Measurements from ENCODE around the gene GSDME. TPM values are rescaled to one million over a fixed set of nuclear protein-coding genes. Genes with fewer than 3 reads are reported as not detected.

The GSDME gene
- total RNA-seq, 6 donors from 2014 or later = 3.8 to 41.9 (median 7.5) TPM

- H3K27ac ChIP-seq = no peak overlapping the region
- no peaks in the 10 kb centered on the region for H3K27me3 ChIP-seq
- H3K4me3 ChIP-seq = no peak overlapping the region
- DNase-seq (no peak), ATAC-seq (ENCODE audit: low FRiP score in 2 of 2) (peak in 1 of 2 donors; percentile 26)
- H3K36me3 ChIP-seq = no peaks in the 10 kb centered on the region
- TF ChIP-seq POLR2A (IDR thresholded peaks at IDR 0.05) (no peak), POLR2AphosphoS5 (IDR thresholded peaks at IDR 0.05) (no peak), EP300 (IDR thresholded peaks at IDR 0.05) (no peak)
- TF ChIP-seq, protein P1, sequence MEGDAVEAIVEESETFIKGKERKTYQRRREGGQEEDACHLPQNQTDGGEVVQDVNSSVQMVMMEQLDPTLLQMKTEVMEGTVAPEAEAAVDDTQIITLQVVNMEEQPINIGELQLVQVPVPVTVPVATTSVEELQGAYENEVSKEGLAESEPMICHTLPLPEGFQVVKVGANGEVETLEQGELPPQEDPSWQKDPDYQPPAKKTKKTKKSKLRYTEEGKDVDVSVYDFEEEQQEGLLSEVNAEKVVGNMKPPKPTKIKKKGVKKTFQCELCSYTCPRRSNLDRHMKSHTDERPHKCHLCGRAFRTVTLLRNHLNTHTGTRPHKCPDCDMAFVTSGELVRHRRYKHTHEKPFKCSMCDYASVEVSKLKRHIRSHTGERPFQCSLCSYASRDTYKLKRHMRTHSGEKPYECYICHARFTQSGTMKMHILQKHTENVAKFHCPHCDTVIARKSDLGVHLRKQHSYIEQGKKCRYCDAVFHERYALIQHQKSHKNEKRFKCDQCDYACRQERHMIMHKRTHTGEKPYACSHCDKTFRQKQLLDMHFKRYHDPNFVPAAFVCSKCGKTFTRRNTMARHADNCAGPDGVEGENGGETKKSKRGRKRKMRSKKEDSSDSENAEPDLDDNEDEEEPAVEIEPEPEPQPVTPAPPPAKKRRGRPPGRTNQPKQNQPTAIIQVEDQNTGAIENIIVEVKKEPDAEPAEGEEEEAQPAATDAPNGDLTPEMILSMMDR (IDR thresholded peaks at IDR 0.05) = no peak
- 89 to 90% methylated on average over 9 of the region's 9 CpGs for WGBS, 2 donors
- no peaks in the 10 kb centered on the region for H3K4me1 ChIP-seq
- no peaks in the 10 kb centered on the region for H3K9me3 ChIP-seq
These were observed 40.6 kb downstream of the GSDME start for GRCh38 chr7:24716480-24717246.

DNA sequence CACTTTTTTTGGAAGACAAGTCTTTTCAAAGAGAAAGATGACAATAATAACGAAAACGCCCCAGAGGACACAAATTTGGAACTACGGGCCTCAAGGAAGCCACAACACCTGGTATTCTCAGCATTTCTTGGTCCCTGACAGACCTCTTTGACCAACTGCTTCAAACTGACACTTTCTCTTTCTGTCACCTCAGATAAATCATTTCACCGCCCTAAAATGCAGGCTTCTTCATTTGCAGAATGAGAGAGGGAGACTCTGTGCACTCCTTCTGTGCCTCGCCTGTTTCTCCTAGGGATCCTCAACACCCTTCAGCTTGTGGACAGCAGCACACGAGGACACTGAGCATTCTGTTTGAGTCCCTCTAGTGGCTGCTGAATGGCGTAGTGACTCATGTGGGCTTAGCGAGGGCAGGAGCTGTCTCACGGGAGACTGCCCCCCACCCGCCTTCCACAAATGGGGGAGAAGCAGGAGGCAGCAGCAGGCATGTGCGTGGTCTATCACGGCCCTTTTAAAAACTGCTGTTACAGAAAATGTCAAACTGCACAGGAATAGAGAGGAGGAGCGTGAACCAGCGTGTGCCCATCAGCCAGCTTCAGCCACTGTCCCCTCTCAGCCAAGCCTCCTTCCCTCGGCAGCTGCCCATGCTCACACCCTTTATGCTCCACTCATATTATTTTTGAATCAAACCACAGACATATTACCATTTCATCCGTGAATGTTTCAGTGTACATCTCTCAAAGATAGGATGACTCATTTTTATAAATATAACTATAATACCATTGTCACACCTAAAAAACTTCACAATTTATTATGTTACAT is 41.4 kb downstream of the GSDME start:
- no peak for DNase-seq

GRCh38 chr7:24715171-24715570 is 42.1 kb downstream of the GSDME start:
- Histone ChIP-seq H3K4me1 (no peaks in the 10 kb centered on the region), H3K27me3 (no peaks in the 10 kb centered on the region), H3K27ac (no peak overlapping the region), H3K4me3 (no peak overlapping the region), H3K36me3 (no peaks in the 10 kb centered on the region), H3K9me3 (no peaks in the 10 kb centered on the region)
- WGBS, 2 donors = 85 to 96% methylated on average over 2 of the region's 2 CpGs
- TF ChIP-seq, protein P1 (IDR thresholded peaks at IDR 0.05) = no peak
- no peak for TF ChIP-seq POLR2AphosphoS5 (IDR thresholded peaks at IDR 0.05)
- TF ChIP-seq EP300 (IDR thresholded peaks at IDR 0.05) = no peak
- TF ChIP-seq POLR2A (IDR thresholded peaks at IDR 0.05) = no peak
- ATAC-seq (ENCODE audit: low FRiP score in 2 of 2) = no peak
- no peak for DNase-seq

More for the DNA sequence above, 41.4 kb downstream of the GSDME start:
- Histone ChIP-seq H3K36me3 (no peaks in the 10 kb centered on the region), H3K4me1 (no peaks in the 10 kb centered on the region), H3K4me3 (no peak overlapping the region), H3K9me3 (no peaks in the 10 kb centered on the region), H3K27ac (no peak overlapping the region), H3K27me3 (no peaks in the 10 kb centered on the region)
- WGBS, 2 donors = 62% methylated on average over 16 of the region's 16 CpGs
- TF ChIP-seq POLR2AphosphoS5 (IDR thresholded peaks at IDR 0.05) (no peak), POLR2A (IDR thresholded peaks at IDR 0.05) (no peak), EP300 (IDR thresholded peaks at IDR 0.05) (no peak)
- TF ChIP-seq, protein P1 (IDR thresholded peaks at IDR 0.05) = peak in 1 of 6 experiments; percentile 17
- no peak for ATAC-seq (ENCODE audit: low FRiP score in 2 of 2)

- TF ChIP-seq, protein P1 (IDR thresholded peaks at IDR 0.05) = no peak
- no peak for TF ChIP-seq POLR2A (IDR thresholded peaks at IDR 0.05)
- no peak for TF ChIP-seq EP300 (IDR thresholded peaks at IDR 0.05)
- no peak for TF ChIP-seq POLR2AphosphoS5 (IDR thresholded peaks at IDR 0.05)
- ATAC-seq (ENCODE audit: low FRiP score in 2 of 2) (no peak), DNase-seq (peak in 1 of 2 donors; percentile 47)
- Histone ChIP-seq H3K36me3 (no peaks in the 10 kb centered on the region), H3K4me3 (no peak overlapping the region), H3K4me1 (no peaks in the 10 kb centered on the region), H3K27me3 (no peaks in the 10 kb centered on the region), H3K27ac (no peak overlapping the region), H3K9me3 (no peaks in the 10 kb centered on the region)
- WGBS, 2 donors = 95 to 96% methylated on average over 8 of the region's 8 CpGs
These were observed 42.6 kb downstream of the GSDME start for GRCh38 chr7:24714676-24715010.

Measured in upper lobe of left lung (tissue), 6 donors.